ENCODE data around the gene ADGRG2.

DNA sequence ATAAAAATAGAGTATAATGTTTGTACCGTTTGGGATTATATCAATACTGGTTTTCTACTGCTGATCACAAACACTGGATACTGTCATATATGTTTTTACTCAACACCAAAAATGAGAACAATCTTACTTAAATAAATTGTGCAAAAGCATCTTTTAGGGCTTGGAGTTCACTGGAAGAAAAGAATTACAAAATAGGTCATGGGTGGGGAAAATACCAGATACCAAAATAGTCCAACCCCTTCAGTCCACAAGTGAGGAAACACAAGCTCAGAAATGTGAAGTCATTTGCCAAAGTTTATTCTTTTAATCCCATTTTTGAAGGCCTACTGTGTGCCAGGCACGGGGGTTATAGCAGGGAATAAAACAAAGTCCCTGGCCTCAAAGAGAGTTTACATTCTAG is 64.4 kb downstream of the ADGRG2 start:
- TF ChIP-seq, protein P1, sequence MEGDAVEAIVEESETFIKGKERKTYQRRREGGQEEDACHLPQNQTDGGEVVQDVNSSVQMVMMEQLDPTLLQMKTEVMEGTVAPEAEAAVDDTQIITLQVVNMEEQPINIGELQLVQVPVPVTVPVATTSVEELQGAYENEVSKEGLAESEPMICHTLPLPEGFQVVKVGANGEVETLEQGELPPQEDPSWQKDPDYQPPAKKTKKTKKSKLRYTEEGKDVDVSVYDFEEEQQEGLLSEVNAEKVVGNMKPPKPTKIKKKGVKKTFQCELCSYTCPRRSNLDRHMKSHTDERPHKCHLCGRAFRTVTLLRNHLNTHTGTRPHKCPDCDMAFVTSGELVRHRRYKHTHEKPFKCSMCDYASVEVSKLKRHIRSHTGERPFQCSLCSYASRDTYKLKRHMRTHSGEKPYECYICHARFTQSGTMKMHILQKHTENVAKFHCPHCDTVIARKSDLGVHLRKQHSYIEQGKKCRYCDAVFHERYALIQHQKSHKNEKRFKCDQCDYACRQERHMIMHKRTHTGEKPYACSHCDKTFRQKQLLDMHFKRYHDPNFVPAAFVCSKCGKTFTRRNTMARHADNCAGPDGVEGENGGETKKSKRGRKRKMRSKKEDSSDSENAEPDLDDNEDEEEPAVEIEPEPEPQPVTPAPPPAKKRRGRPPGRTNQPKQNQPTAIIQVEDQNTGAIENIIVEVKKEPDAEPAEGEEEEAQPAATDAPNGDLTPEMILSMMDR (conservative IDR thresholded peaks at IDR 0.05) = no peak
- no peak for TF ChIP-seq ZFX (IDR thresholded peaks at IDR 0.05)

All from C4-2B (cell line).